Tibial nerve (tissue), 4 donors: ENCODE data around the gene RARA.

ENCODE experiments used
- EP300 ChIP-seq, 2 donors: sonication (generic); formaldehyde crosslinking; IDR thresholded peaks; one replicate each; pipeline ENCODE4 v1.6.1; 2017; ENCODE audit warnings: antibody characterized with exemption in 2 of 2, mild to moderate bottlenecking in 1 of 2
- POLR2A ChIP-seq, 2 donors: fragments of 450-650 bp; IDR thresholded peaks; one replicate each; pipeline ENCODE4 v1.6.1; 2017; ENCODE audit warnings: antibody characterized with exemption in 2 of 2, mild to moderate bottlenecking in 2 of 2, moderate library complexity in 2 of 2
- TF ChIP-seq, protein P1 (sequence below), 5 experiments: fragments of 200-600 bp in 3 of 5; fragments of 450-650 bp in 2 of 5; sonication (generic) in 3 of 5; IDR thresholded peaks; one replicate each; pipeline ENCODE4 v1.5.1; 2016 to 2019; ENCODE audit warnings: antibody characterized with exemption in 5 of 5, mild to moderate bottlenecking in 3 of 5, moderate library complexity in 2 of 5

DNA sequence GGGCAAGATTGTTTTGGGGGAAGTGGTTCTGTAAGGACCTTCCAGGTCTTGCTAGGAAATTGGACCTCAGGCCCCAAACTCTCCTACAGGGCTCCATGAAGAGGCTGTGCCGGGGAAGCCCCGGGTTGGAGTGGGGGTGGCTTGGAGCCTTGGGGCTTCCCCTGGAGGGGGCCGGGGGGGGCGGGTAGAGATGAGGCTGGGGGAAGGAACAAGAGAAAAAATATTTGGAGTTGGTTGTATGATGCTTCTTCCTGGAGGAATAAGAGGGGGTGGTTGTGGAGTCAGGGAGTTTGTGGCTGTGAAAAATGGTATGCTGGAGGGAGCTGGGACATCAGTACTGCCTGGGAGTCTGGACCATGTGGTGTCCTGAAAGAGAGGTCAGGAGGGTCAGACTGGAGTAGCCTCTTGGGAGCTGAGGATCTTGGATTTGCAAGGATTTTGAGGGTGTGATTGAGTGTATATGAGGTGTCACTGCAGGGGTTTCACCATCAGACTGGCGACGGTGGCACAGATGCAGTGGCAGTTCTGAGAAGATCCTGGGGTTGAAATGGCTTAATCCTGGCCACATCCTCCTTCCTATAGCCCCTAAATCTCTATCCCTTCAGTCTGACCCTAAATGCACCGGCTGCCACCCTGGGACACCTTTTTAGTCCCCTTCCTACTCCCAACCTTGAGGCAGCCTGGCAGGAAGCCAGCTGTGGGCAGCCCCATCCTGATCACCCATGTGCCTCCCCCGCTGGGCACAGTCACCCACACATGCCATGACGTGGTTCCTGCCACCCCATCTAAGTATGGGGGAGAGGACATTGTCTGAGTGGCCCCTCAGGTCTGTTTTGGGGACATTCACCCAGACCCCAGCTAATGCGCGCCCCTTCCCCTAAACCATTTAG is 10.9 kb downstream of the RARA start:
- TF ChIP-seq, protein P1, sequence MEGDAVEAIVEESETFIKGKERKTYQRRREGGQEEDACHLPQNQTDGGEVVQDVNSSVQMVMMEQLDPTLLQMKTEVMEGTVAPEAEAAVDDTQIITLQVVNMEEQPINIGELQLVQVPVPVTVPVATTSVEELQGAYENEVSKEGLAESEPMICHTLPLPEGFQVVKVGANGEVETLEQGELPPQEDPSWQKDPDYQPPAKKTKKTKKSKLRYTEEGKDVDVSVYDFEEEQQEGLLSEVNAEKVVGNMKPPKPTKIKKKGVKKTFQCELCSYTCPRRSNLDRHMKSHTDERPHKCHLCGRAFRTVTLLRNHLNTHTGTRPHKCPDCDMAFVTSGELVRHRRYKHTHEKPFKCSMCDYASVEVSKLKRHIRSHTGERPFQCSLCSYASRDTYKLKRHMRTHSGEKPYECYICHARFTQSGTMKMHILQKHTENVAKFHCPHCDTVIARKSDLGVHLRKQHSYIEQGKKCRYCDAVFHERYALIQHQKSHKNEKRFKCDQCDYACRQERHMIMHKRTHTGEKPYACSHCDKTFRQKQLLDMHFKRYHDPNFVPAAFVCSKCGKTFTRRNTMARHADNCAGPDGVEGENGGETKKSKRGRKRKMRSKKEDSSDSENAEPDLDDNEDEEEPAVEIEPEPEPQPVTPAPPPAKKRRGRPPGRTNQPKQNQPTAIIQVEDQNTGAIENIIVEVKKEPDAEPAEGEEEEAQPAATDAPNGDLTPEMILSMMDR (IDR thresholded peaks at IDR 0.05) = no peak
- TF ChIP-seq POLR2A (IDR thresholded peaks at IDR 0.05) (no peak), EP300 (IDR thresholded peaks at IDR 0.05) (no peak)
